PC-3 (cell line): ENCODE results near the gene KCNK6. TPM values are rescaled to one million over a fixed set of nuclear protein-coding genes. Genes with fewer than 3 reads are reported as not detected.

Experiments used
- ATAC-seq: fragments of 200-7000 bp; cut with Tn5 transposase; 2 replicates; pipeline ENCODE4 v1.9.1; 2020; ENCODE audit warnings: mild to moderate bottlenecking, moderate library complexity
- Bru-seq: library from RNA; stranded (reverse); fragments of 400-500 nt; gene quantifications from one replicate; lab custom pipeline; 2021; lab: Mats Ljungman, UMichigan
- BruChase-seq, 2 experiments: library from RNA; stranded (reverse); fragments of 400-500 nt; gene quantifications; one replicate each; lab custom pipeline; 2021; lab: Mats Ljungman, UMichigan
- BruUV-seq: library from RNA; stranded (reverse); fragments of 400-500 nt; replicated peaks from 2 replicates; lab custom pipeline; 2021; lab: Mats Ljungman, UMichigan
- CTCF ChIA-PET: fragments of 300-600 bp; sonication (Branson Sonifier 250); formaldehyde crosslinking; loops from one replicate; lab custom pipeline; 2022; ENCODE audit warnings: antibody characterized with exemption; lab: Charles Lee
- POLR2A ChIA-PET: fragments of 300-600 bp; sonication (Branson Sonifier 250); formaldehyde crosslinking; loops from one replicate; lab custom pipeline; 2022; ENCODE audit warnings: antibody characterized with exemption; ENCODE audit not compliant: unreplicated experiment; lab: Charles Lee
- DNase-seq: peaks from one replicate; pipeline ENCODE4 v3.0.0-alpha.2; 2015
- H2AFZ ChIP-seq: fragments of 300-600 bp; sonication (generic); 2 replicates; pipeline ENCODE4 v1.6.0; 2016; ENCODE audit warnings: antibody characterized with exemption, low read length
- H3F3A ChIP-seq: fragments of 300-600 bp; sonication (generic); one replicate; pipeline ENCODE4 v1.6.0; 2017; ENCODE audit warnings: antibody characterized with exemption, low read length, control low read depth, mild to moderate bottlenecking; ENCODE audit not compliant: unreplicated experiment
- H3K27ac ChIP-seq: fragments of 300-600 bp; sonication (generic); 2 replicates; pipeline ENCODE4 v1.5.1; 2016; ENCODE audit warnings: mild to moderate bottlenecking, low read length
- H3K27me3 ChIP-seq: fragments of 300-600 bp; sonication (generic); 2 replicates; pipeline ENCODE4 v1.6.1; 2016; ENCODE audit warnings: low read length, mixed read lengths
- H3K36me3 ChIP-seq: fragments of 300-600 bp; sonication (generic); 2 replicates; pipeline ENCODE4 v1.6.1; 2016; ENCODE audit warnings: low read depth, mixed run types, low read length, mixed read lengths
- H3K4me1 ChIP-seq: fragments of 300-600 bp; sonication (generic); 2 replicates; pipeline ENCODE4 v1.5.1; 2016; ENCODE audit warnings: low read length; ENCODE audit not compliant: insufficient read depth
- H3K4me2 ChIP-seq: fragments of 300-600 bp; sonication (generic); 2 replicates; pipeline ENCODE4 v1.6.0; 2016; ENCODE audit warnings: low read length
- H3K4me3 ChIP-seq: fragments of 300-600 bp; sonication (generic); 2 replicates; pipeline ENCODE4 v1.5.1; 2016; ENCODE audit warnings: mild to moderate bottlenecking, low read length, mixed read lengths
- H3K79me2 ChIP-seq: fragments of 300-600 bp; sonication (generic); 2 replicates; pipeline ENCODE4 v1.6.1; 2017; ENCODE audit warnings: low read length, mixed read lengths
- H3K9ac ChIP-seq: fragments of 300-600 bp; sonication (generic); 2 replicates; pipeline ENCODE4 v1.6.0; 2016; ENCODE audit warnings: mild to moderate bottlenecking, low read length
- H3K9me2 ChIP-seq: fragments of 300-600 bp; sonication (generic); replicated peaks from 2 replicates; pipeline ENCODE4 v1.6.1; 2016; ENCODE audit warnings: mixed run types, low read length, mixed read lengths
- H3K9me3 ChIP-seq: fragments of 300-600 bp; sonication (generic); 2 replicates; pipeline ENCODE4 v1.6.1; 2016; ENCODE audit warnings: low read length, mixed read lengths
- H4K20me1 ChIP-seq: fragments of 300-600 bp; sonication (generic); 2 replicates; pipeline ENCODE4 v1.6.1; 2016; ENCODE audit warnings: low read length, mixed read lengths
- CTCF ChIP-seq: fragments of 300-600 bp; sonication (generic); conservative IDR thresholded peaks from 2 replicates; pipeline ENCODE4 v1.5.1; 2017; ENCODE audit warnings: antibody characterized with exemption, low read depth, mild to moderate bottlenecking, low read length
- EZH2 ChIP-seq: fragments of 300-600 bp; sonication (generic); IDR thresholded peaks from one replicate; pipeline ENCODE4 v1.6.1; 2017; ENCODE audit warnings: antibody characterized with exemption, mild to moderate bottlenecking, low read length; ENCODE audit not compliant: unreplicated experiment
- EZH2phosphoT487 ChIP-seq: fragments of 300-600 bp; sonication (generic); IDR thresholded peaks from 2 replicates; pipeline ENCODE4 v1.6.1; 2018; ENCODE audit warnings: mild to moderate bottlenecking, antibody characterized with exemption, low read length, borderline replicate concordance
- intact Hi-C: fragments of 100-400 bp; cut with micrococcal nuclease; formaldehyde crosslinking; loops from 2 replicates; pipeline ENCODE4 v1.9.0; 2023
- long read RNA-seq: library from polyadenylated mRNA; unstranded; transcript quantifications from one replicate; pipeline ENCODE4 v2.0.0, GENCODE V29; 2021; ENCODE audit not compliant: unreplicated experiment
- total RNA-seq: library from RNA; depleted of rRNA; stranded (reverse); fragments of >200 nt; gene quantifications from 2 replicates; pipeline ENCODE4 v1.2.3, GENCODE V29; 2014; rRNA removed

Gene KCNK6
- 3.3 and 6.7 TPM in 2 replicates for total RNA-seq
- percentile 65 among the genes with signal in this experiment for Bru-seq, nascent RNA
- percentile 80 among the genes with signal in this experiment for BruChase-seq, experiment 1, labeled RNA remaining after a 6-hour chase
- percentile 75 among the genes with signal in this experiment for BruChase-seq, experiment 2, labeled RNA remaining after a 2-hour chase
- long read RNA-seq, full-length matches to known transcripts = 8 of 20 reads
- long read RNA-seq, partial matches to known transcripts = 4 of 20 reads
- long read RNA-seq, other reads (novel, unspliced or antisense) = 8 of 20 reads

GRCh38 chr19:38319421-38320258 lies at the start of gene KCNK6:
Gene KCNK6, plus strand, starts transcription at chr19:38319845. Its CDS starts 106 bp downstream, at chr19:38319951.
- intact Hi-C loops = no loop called here
- peak within 1 kb of the TSS; percentile 93 for H2AFZ ChIP-seq
- no peaks in the 10 kb centered on the region for H4K20me1 ChIP-seq
- H3K27ac ChIP-seq = no peak within 1 kb of the TSS
- no peaks in the 10 kb centered on the region for H3K36me3 ChIP-seq
- TSS peak; percentile 41 for BruUV-seq
- H3K79me2 ChIP-seq = peaks cover 9% of the 10 kb centered on the region
- ChIA-PET POLR2A (interaction anchor here (0.7 kb wide), 1 partner anchor 40 kb away, joined by 5 read pairs; no protein-coding TSS in a partner anchor), CTCF (no interaction called here)
- peak within 1 kb of the TSS; percentile 98 for H3K4me2 ChIP-seq
- peak; percentile 9 for ATAC-seq
- H3K4me3 ChIP-seq = peak within 1 kb of the TSS; percentile 86
- no peaks in the 10 kb centered on the region for H3F3A ChIP-seq
- TF ChIP-seq EZH2phosphoT487 (no peak), CTCF (no peak), EZH2 (no peak)
- DNase-seq = no peak
- no peaks in the 10 kb centered on the region for H3K9me3 ChIP-seq
- H3K9me2 ChIP-seq = no peaks in the 10 kb centered on the region
- peak within 1 kb of the TSS; percentile 55 for H3K9ac ChIP-seq
- no peaks in the 10 kb centered on the region for H3K27me3 ChIP-seq
- H3K4me1 ChIP-seq = peaks cover 5% of the 10 kb centered on the region; the same call in 1 of the 2 replicates

GRCh38 chr19:38270587-38271167 lies 49.0 kb upstream of the KCNK6 start:
- CTCF ChIA-PET = no interaction called here
- H4K20me1 ChIP-seq = peaks cover 22% of the 10 kb centered on the region
- H3K4me2 ChIP-seq = peak overlapping the region; percentile 79
- no TSS peak for BruUV-seq
- H3K9me2 ChIP-seq = no peaks in the 10 kb centered on the region
- H2AFZ ChIP-seq = no peak overlapping the region
- ATAC-seq (peak; percentile 69), DNase-seq (peak; percentile 81)
- no peaks in the 10 kb centered on the region for H3K27me3 ChIP-seq
- TF ChIP-seq EZH2phosphoT487 (no peak), CTCF (no peak), EZH2 (no peak)
- peak overlapping the region; percentile 86 for H3K27ac ChIP-seq
- H3K4me1 ChIP-seq = peaks cover 67% of the 10 kb centered on the region
- 0 out of 2 replicates have a peak overlapping the region, but pooled peaks have one; percentile 21 for H3K9ac ChIP-seq
- no peaks in the 10 kb centered on the region for H3F3A ChIP-seq
- H3K9me3 ChIP-seq = no peaks in the 10 kb centered on the region
- peaks cover 99% of the 10 kb centered on the region for H3K79me2 ChIP-seq
- POLR2A ChIA-PET = interaction anchor here (0.5 to 0.7 kb wide), 3 partner anchors 15 to 405 kb away, joined by 3 to 7 read pairs (median 3); no protein-coding TSS in a partner anchor
- intact Hi-C loops = no loop called here
- H3K4me3 ChIP-seq = peak overlapping the region; percentile 45; the same call in 1 of the 2 replicates
- no peaks in the 10 kb centered on the region; the same call in 1 of the 2 replicates for H3K36me3 ChIP-seq
